K562 (cell line): Measurements from ENCODE around the gene TOM1L2. TPM values are rescaled to one million over a fixed set of nuclear protein-coding genes. Genes with fewer than 3 reads are reported as not detected.

Experiments
- CTCF ChIP-seq, 3 experiments: IDR thresholded peaks in 2 of 3; conservative IDR thresholded peaks in 1 of 3; 2 replicates each; pipeline ENCODE4 v1.5.1; 2011 to 2012; ENCODE audit warnings: low read length in 3 of 3, mild to moderate bottlenecking in 3 of 3, control low read depth in 2 of 3, improper control_type of control experiment in 1 of 3, inconsistent platforms in 1 of 3, low read depth in 1 of 3, mixed read lengths in 1 of 3, moderate library complexity in 1 of 3; ENCODE audit not compliant: insufficient read depth in 2 of 3
- L3MBTL2 ChIP-seq: fragments of 450-650 bp; IDR thresholded peaks from 2 replicates; pipeline ENCODE4 v1.6.1; 2016; ENCODE audit warnings: mild to moderate bottlenecking, moderate library complexity
- MAZ ChIP-seq, 2 experiments: fragments of 450-650 bp in 1 of 2; sonication (generic) in 1 of 2; formaldehyde crosslinking; IDR thresholded peaks in 1 of 2; conservative IDR thresholded peaks in 1 of 2; 2 replicates each; pipeline versions ENCODE4 v1.4.0 to v1.5.0; 2020; ENCODE audit warnings: mild to moderate bottlenecking in 1 of 2, missing genetic modification reagents in 1 of 2
- RB1 ChIP-seq: fragments of 450-650 bp; IDR thresholded peaks from 2 replicates; pipeline ENCODE4 v1.6.1; 2017; ENCODE audit warnings: low read depth, mild to moderate bottlenecking
- SMC3 ChIP-seq: conservative IDR thresholded peaks from 2 replicates; pipeline ENCODE4 v1.6.1; 2011; ENCODE audit warnings: low read depth, low read length, improper control_type of control experiment; ENCODE audit not compliant: insufficient read depth
- SOX6 ChIP-seq: fragments of 450-650 bp; IDR thresholded peaks from 2 replicates; pipeline ENCODE4 v1.6.1; 2014; ENCODE audit warnings: mild to moderate bottlenecking
- ZNF133 ChIP-seq: fragments of 250-450 bp; sonication (Bioruptor Pico); IDR thresholded peaks from 2 replicates; pipeline ENCODE4 v1.4.0; 2020; ENCODE audit warnings: mild to moderate bottlenecking
- ZNF165 ChIP-seq: fragments of 250-450 bp; sonication (Bioruptor Pico); IDR thresholded peaks from 2 replicates; pipeline ENCODE4 v1.4.0; 2020; ENCODE audit warnings: borderline replicate concordance
- polyA plus RNA-seq, 8 experiments: library from polyadenylated mRNA; depleted of rRNA in 4 of 8; stranded (reverse) in 5 of 8; unstranded in 3 of 8; fragments of >200 nt; fragmentation: Nextera tagmentation in 2 of 8; fragmentation: Illumina TruSeq in 1 of 8; extraction: Ambion mirVana in 2 of 8; extraction: Trizol in 1 of 8; gene quantifications; 2 replicates each; pipeline versions ENCODE4 v1.2.1 to v1.2.3, GENCODE V29; 2011 to 2014; ENCODE audit warnings: inconsistent platforms in 1 of 8, missing spikeins in 1 of 8
- total RNA-seq, 7 experiments: library from RNA; depleted of rRNA in 6 of 7; stranded (reverse); fragments of >200 nt in 6 of 7; fragmentation: Illumina TruSeq in 2 of 7; extraction: Trizol in 2 of 7; gene quantifications; 2 replicates each; pipeline versions ENCODE4 v1.2.1 to v1.2.3, GENCODE V29; 2011 to 2021; ENCODE audit warnings: low replicate concordance in 1 of 7
- TF ChIP-seq, protein P1 (sequence below): fragments of 200-800 bp; sonication (Bioruptor generic); IDR thresholded peaks from 2 replicates; pipeline ENCODE4 v1.6.1; 2017; ENCODE audit warnings: missing genetic modification characterization, missing compliant biosample characterization
- TF ChIP-seq, protein P2 (sequence below), 3 experiments: fragments of 200-800 bp in 1 of 3; sonication (Bioruptor generic) in 1 of 3; sonication (generic) in 1 of 3; formaldehyde crosslinking in 1 of 3; IDR thresholded peaks; 2 replicates each; pipeline versions ENCODE4 v1.6.1 to v1.8.0; 2016 to 2022; ENCODE audit warnings: mild to moderate bottlenecking in 2 of 3, missing compliant biosample characterization in 2 of 3, missing genetic modification characterization in 2 of 3, missing genetic modification reagents in 1 of 3
- TF ChIP-seq, protein P3 (sequence below): fragments of 450-650 bp; IDR thresholded peaks from 2 replicates; pipeline ENCODE4 v1.6.1; 2018; ENCODE audit not compliant: partially characterized antibody
- TF ChIP-seq, protein P4 (sequence below): fragments of 450-650 bp; IDR thresholded peaks from 2 replicates; pipeline ENCODE4 v1.6.1; 2017; ENCODE audit warnings: mild to moderate bottlenecking, moderate library complexity

The TOM1L2 gene
- total and polyA plus RNA-seq, 9 of the 15 experiments (the other 6 are each of a cell fraction or from before 2014, with no cell fraction given) = 0.07 to 6.0 (median 2.5) TPM

DNA sequence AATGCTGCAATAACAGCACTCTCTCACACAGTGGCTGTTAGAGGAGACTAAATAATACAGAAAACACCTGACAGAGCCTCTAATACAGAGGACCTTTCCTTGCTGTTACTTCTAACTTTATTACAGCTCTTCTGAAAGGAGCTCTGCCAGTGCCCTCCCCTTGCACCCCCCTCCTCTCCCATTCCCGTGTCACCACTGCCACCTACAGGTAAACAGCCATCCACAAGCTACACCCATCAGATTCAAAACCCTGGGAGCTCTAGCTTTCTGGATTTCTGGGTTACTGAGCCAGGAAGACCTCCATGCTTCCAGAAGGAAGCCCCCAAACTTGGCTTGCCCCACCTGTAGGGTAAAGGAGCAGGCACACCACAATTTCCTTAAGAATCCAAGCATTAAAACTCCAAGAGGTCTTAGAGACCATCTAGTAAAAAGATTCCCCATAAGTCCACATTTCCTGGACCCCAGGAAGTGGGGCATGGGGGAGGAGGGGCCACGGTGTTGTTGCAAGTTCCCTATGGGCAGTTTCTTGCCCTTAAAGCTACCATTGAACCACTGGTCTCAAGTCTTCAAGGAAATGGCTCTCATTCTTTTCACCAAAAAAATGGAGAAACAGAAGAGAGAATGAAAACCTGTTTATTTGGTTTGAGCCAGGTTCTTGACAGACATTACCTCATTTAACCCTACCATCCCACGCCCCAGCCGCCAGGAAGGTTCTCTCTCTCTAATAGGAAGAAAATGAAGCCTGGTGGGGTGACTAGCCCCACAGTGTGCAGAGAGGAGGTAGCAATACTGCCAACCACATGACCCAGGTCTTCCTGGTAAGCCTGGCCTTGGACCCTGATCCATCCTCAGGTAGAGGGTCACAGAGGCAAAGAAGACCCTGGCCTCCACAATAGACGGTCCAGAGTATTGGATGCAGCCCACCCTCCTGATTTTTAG, 52.8 kb downstream of the TOM1L2 start (continued):
- TF ChIP-seq, protein P1, sequence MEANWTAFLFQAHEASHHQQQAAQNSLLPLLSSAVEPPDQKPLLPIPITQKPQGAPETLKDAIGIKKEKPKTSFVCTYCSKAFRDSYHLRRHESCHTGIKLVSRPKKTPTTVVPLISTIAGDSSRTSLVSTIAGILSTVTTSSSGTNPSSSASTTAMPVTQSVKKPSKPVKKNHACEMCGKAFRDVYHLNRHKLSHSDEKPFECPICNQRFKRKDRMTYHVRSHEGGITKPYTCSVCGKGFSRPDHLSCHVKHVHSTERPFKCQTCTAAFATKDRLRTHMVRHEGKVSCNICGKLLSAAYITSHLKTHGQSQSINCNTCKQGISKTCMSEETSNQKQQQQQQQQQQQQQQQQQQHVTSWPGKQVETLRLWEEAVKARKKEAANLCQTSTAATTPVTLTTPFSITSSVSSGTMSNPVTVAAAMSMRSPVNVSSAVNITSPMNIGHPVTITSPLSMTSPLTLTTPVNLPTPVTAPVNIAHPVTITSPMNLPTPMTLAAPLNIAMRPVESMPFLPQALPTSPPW (CRISPR knock-in tag) = peak; percentile 91
- TF ChIP-seq, protein P2, sequence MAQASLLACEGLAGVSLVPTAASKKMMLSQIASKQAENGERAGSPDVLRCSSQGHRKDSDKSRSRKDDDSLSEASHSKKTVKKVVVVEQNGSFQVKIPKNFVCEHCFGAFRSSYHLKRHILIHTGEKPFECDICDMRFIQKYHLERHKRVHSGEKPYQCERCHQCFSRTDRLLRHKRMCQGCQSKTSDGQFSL (CRISPR knock-in tag; IDR thresholded peaks at IDR 0.05) = peak; percentile 98
- TF ChIP-seq, protein P2 (tag; IDR thresholded peaks at IDR 0.05) = peak in 1 of 2 experiments; percentile 97; a peak in 2 of 4 replicates
- TF ChIP-seq MAZ (CRISPR knock-in tag; conservative IDR thresholded peaks at IDR 0.05 in 1 of 2, IDR thresholded peaks at IDR 0.05 in 1 of 2) (peak; percentile 41 to 90; a peak in 2 of 4 replicates), SOX6 (0 out of 2 replicates have a peak, but pooled peaks have one; percentile 13), ZNF133 (CRISPR knock-in tag) (no peak), CTCF (IDR thresholded peaks at IDR 0.05 in 2 of 3, conservative IDR thresholded peaks at IDR 0.05 in 1 of 3; ENCODE audit: insufficient read depth in 2 of 3, low read depth in 1 of 3, low read length in 3 of 3) (peak; percentile 81 to 90 (median 83)), RB1 (0 out of 2 replicates have a peak, but pooled peaks have one; percentile 48), L3MBTL2 (0 out of 2 replicates have a peak, but pooled peaks have one; percentile 8), ZNF165 (CRISPR knock-in tag) (no peak), SMC3 (peak; percentile 60)
- TF ChIP-seq, protein P3, sequence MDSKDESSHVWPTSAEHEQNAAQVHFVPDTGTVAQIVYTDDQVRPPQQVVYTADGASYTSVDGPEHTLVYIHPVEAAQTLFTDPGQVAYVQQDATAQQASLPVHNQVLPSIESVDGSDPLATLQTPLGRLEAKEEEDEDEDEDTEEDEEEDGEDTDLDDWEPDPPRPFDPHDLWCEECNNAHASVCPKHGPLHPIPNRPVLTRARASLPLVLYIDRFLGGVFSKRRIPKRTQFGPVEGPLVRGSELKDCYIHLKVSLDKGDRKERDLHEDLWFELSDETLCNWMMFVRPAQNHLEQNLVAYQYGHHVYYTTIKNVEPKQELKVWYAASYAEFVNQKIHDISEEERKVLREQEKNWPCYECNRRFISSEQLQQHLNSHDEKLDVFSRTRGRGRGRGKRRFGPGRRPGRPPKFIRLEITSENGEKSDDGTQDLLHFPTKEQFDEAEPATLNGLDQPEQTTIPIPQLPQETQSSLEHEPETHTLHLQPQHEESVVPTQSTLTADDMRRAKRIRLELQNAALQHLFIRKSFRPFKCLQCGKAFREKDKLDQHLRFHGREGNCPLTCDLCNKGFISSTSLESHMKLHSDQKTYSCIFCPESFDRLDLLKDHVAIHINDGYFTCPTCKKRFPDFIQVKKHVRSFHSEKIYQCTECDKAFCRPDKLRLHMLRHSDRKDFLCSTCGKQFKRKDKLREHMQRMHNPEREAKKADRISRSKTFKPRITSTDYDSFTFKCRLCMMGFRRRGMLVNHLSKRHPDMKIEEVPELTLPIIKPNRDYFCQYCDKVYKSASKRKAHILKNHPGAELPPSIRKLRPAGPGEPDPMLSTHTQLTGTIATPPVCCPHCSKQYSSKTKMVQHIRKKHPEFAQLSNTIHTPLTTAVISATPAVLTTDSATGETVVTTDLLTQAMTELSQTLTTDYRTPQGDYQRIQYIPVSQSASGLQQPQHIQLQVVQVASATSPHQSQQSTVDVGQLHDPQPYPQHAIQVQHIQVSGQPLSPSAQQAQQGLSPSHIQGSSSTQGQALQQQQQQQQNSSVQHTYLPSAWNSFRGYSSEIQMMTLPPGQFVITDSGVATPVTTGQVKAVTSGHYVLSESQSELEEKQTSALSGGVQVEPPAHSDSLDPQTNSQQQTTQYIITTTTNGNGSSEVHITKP = peak; percentile 91
- TF ChIP-seq, protein P4, sequence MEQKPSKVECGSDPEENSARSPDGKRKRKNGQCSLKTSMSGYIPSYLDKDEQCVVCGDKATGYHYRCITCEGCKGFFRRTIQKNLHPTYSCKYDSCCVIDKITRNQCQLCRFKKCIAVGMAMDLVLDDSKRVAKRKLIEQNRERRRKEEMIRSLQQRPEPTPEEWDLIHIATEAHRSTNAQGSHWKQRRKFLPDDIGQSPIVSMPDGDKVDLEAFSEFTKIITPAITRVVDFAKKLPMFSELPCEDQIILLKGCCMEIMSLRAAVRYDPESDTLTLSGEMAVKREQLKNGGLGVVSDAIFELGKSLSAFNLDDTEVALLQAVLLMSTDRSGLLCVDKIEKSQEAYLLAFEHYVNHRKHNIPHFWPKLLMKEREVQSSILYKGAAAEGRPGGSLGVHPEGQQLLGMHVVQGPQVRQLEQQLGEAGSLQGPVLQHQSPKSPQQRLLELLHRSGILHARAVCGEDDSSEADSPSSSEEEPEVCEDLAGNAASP = 0 out of 2 replicates have a peak, but pooled peaks have one; percentile 36
- TF ChIP-seq, all 486 proteins: peak for 15
